HepG2 (cell line): ENCODE results near the gene CCDC174.

Experiments used
- CREM ChIP-seq, 2 experiments: sonication (generic) in 1 of 2; formaldehyde crosslinking in 1 of 2; IDR thresholded peaks; 2 replicates each; pipeline versions ENCODE4 v1.4.0 to v1.6.1; 2016 to 2020; ENCODE audit warnings: antibody characterized with exemption in 1 of 2, mild to moderate bottlenecking in 1 of 2, missing genetic modification reagents in 1 of 2
- EZH2 ChIP-seq: conservative IDR thresholded peaks from 2 replicates; pipeline ENCODE4 v1.6.1; 2012; ENCODE audit warnings: mild to moderate bottlenecking, low read depth, low read length, moderate library complexity
- NR2F1 ChIP-seq, 2 experiments: fragments of 450-650 bp in 1 of 2; formaldehyde crosslinking in 1 of 2; IDR thresholded peaks; 2 replicates each; pipeline versions ENCODE4 v1.5.0 to v1.6.1; 2016 to 2020; ENCODE audit warnings: mild to moderate bottlenecking in 1 of 2, missing compliant biosample characterization in 1 of 2, missing genetic modification reagents in 1 of 2, moderate library complexity in 1 of 2
- POLR2AphosphoS5 ChIP-seq: IDR thresholded peaks from 2 replicates; pipeline ENCODE4 v1.6.1; 2012; ENCODE audit warnings: low read depth, low read length
- PTBP1 ChIP-seq: fragments of 200-400 bp; formaldehyde crosslinking; IDR thresholded peaks from 2 replicates; pipeline ENCODE4 v1.6.1; 2018; ENCODE audit warnings: low read length, low read depth; ENCODE audit not compliant: poor library complexity, severe bottlenecking
- RNF219 ChIP-seq: sonication (generic); formaldehyde crosslinking; IDR thresholded peaks from 2 replicates; pipeline ENCODE4 v1.5.0; 2020; ENCODE audit warnings: mild to moderate bottlenecking, missing genetic modification reagents
- ZNF354B ChIP-seq: sonication (generic); formaldehyde crosslinking; IDR thresholded peaks from 2 replicates; pipeline ENCODE4 v1.8.0; 2022; ENCODE audit warnings: mild to moderate bottlenecking, missing genetic modification reagents
- ZSCAN30 ChIP-seq: sonication (generic); formaldehyde crosslinking; IDR thresholded peaks from 2 replicates; pipeline ENCODE4 v1.5.0; 2020; ENCODE audit warnings: mild to moderate bottlenecking, missing genetic modification reagents
- TF ChIP-seq, protein P1 (sequence below): sonication (generic); formaldehyde crosslinking; IDR thresholded peaks from 2 replicates; pipeline ENCODE4 v1.5.0; 2020; ENCODE audit warnings: mild to moderate bottlenecking, missing genetic modification reagents, moderate library complexity
- TF ChIP-seq, protein P2 (sequence below): IDR thresholded peaks from 2 replicates; pipeline ENCODE4 v1.6.1; 2012; ENCODE audit warnings: inconsistent platforms
- TF ChIP-seq, protein P3 (sequence below): sonication (generic); formaldehyde crosslinking; IDR thresholded peaks from 2 replicates; pipeline ENCODE4 v1.5.1; 2020; ENCODE audit warnings: mild to moderate bottlenecking, missing genetic modification reagents, moderate library complexity
- TF ChIP-seq, protein P4 (sequence below): sonication (generic); formaldehyde crosslinking; IDR thresholded peaks from 2 replicates; pipeline ENCODE4 v1.8.1; 2022; ENCODE audit warnings: low read depth, mild to moderate bottlenecking, missing genetic modification reagents
- TF ChIP-seq, protein P5 (sequence below), 2 experiments: fragments of 450-650 bp in 1 of 2; sonication (generic) in 1 of 2; formaldehyde crosslinking in 1 of 2; IDR thresholded peaks; 2 replicates each; pipeline versions ENCODE4 v1.6.1 to v1.8.0; 2016 to 2022; ENCODE audit warnings: antibody characterized with exemption in 1 of 2, mild to moderate bottlenecking in 1 of 2, missing genetic modification reagents in 1 of 2

DNA sequence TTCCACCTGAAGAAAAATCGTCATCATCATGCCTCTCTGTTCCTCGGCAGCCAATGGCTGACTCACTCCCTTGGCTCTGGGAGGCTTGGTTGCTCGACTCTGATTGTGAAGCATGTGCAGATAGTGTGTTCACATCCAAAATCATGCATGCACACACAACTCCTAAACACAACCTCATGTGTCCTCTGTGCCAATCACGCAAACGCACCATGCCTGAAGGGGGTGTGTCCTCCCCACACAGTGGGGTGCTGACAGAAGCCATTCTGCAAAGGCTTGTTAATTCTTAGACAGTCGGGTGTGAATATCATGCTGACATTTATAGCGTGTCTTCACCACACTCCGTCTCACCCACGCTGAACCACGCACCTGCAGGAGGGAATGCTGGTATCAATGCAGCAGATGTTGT lies 11.4 kb upstream of the CCDC174 start:
- TF ChIP-seq POLR2AphosphoS5 = no peak
- TF ChIP-seq, protein P1, sequence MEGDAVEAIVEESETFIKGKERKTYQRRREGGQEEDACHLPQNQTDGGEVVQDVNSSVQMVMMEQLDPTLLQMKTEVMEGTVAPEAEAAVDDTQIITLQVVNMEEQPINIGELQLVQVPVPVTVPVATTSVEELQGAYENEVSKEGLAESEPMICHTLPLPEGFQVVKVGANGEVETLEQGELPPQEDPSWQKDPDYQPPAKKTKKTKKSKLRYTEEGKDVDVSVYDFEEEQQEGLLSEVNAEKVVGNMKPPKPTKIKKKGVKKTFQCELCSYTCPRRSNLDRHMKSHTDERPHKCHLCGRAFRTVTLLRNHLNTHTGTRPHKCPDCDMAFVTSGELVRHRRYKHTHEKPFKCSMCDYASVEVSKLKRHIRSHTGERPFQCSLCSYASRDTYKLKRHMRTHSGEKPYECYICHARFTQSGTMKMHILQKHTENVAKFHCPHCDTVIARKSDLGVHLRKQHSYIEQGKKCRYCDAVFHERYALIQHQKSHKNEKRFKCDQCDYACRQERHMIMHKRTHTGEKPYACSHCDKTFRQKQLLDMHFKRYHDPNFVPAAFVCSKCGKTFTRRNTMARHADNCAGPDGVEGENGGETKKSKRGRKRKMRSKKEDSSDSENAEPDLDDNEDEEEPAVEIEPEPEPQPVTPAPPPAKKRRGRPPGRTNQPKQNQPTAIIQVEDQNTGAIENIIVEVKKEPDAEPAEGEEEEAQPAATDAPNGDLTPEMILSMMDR (CRISPR knock-in tag) = no peak
- TF ChIP-seq RNF219 = no peak
- no peak for TF ChIP-seq ZSCAN30 (CRISPR knock-in tag)
- TF ChIP-seq EZH2 = no peak
- TF ChIP-seq NR2F1 (CRISPR knock-in tag; IDR thresholded peaks at IDR 0.05) = no peak
- no peak for TF ChIP-seq ZNF354B (CRISPR knock-in tag)
- no peak for TF ChIP-seq CREM (IDR thresholded peaks at IDR 0.05)
- TF ChIP-seq CREM (CRISPR knock-in tag; IDR thresholded peaks at IDR 0.05) = no peak
- TF ChIP-seq, protein P2, sequence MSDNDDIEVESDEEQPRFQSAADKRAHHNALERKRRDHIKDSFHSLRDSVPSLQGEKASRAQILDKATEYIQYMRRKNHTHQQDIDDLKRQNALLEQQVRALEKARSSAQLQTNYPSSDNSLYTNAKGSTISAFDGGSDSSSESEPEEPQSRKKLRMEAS = no peak
- TF ChIP-seq, protein P3, sequence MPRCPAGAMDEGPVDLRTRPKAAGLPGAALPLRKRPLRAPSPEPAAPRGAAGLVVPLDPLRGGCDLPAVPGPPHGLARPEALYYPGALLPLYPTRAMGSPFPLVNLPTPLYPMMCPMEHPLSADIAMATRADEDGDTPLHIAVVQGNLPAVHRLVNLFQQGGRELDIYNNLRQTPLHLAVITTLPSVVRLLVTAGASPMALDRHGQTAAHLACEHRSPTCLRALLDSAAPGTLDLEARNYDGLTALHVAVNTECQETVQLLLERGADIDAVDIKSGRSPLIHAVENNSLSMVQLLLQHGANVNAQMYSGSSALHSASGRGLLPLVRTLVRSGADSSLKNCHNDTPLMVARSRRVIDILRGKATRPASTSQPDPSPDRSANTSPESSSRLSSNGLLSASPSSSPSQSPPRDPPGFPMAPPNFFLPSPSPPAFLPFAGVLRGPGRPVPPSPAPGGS (CRISPR knock-in tag) = no peak
- no peak for TF ChIP-seq PTBP1
- TF ChIP-seq, protein P4, sequence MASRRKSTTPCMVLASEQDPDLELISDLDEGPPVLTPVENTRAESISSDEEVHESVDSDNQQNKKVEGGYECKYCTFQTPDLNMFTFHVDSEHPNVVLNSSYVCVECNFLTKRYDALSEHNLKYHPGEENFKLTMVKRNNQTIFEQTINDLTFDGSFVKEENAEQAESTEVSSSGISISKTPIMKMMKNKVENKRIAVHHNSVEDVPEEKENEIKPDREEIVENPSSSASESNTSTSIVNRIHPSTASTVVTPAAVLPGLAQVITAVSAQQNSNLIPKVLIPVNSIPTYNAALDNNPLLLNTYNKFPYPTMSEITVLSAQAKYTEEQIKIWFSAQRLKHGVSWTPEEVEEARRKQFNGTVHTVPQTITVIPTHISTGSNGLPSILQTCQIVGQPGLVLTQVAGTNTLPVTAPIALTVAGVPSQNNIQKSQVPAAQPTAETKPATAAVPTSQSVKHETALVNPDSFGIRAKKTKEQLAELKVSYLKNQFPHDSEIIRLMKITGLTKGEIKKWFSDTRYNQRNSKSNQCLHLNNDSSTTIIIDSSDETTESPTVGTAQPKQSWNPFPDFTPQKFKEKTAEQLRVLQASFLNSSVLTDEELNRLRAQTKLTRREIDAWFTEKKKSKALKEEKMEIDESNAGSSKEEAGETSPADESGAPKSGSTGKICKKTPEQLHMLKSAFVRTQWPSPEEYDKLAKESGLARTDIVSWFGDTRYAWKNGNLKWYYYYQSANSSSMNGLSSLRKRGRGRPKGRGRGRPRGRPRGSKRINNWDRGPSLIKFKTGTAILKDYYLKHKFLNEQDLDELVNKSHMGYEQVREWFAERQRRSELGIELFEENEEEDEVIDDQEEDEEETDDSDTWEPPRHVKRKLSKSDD (CRISPR knock-in tag) = no peak
- TF ChIP-seq, protein P5, sequence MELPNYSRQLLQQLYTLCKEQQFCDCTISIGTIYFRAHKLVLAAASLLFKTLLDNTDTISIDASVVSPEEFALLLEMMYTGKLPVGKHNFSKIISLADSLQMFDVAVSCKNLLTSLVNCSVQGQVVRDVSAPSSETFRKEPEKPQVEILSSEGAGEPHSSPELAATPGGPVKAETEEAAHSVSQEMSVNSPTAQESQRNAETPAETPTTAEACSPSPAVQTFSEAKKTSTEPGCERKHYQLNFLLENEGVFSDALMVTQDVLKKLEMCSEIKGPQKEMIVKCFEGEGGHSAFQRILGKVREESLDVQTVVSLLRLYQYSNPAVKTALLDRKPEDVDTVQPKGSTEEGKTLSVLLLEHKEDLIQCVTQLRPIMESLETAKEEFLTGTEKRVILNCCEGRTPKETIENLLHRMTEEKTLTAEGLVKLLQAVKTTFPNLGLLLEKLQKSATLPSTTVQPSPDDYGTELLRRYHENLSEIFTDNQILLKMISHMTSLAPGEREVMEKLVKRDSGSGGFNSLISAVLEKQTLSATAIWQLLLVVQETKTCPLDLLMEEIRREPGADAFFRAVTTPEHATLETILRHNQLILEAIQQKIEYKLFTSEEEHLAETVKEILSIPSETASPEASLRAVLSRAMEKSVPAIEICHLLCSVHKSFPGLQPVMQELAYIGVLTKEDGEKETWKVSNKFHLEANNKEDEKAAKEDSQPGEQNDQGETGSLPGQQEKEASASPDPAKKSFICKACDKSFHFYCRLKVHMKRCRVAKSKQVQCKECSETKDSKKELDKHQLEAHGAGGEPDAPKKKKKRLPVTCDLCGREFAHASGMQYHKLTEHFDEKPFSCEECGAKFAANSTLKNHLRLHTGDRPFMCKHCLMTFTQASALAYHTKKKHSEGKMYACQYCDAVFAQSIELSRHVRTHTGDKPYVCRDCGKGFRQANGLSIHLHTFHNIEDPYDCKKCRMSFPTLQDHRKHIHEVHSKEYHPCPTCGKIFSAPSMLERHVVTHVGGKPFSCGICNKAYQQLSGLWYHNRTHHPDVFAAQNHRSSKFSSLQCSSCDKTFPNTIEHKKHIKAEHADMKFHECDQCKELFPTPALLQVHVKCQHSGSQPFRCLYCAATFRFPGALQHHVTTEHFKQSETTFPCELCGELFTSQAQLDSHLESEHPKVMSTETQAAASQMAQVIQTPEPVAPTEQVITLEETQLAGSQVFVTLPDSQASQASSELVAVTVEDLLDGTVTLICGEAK (IDR thresholded peaks at IDR 0.05) = no peak
- TF ChIP-seq, protein P5 (CRISPR knock-in tag; IDR thresholded peaks at IDR 0.05) = no peak
